AG04450 (cell line): ENCODE measurements around the gene CDH6. TPM values are rescaled to one million over a fixed set of nuclear protein-coding genes. Genes with fewer than 3 reads are reported as not detected.

Source experiments
- CTCF ChIA-PET: fragments of 300-600, 350-600 bp; formaldehyde crosslinking; extraction: SDS; loops from one replicate; lab custom pipeline; 2022; ENCODE audit warnings: antibody characterized with exemption, inconsistent platforms; lab: Charles Lee
- POLR2A ChIA-PET: fragments of 350-600 bp; formaldehyde crosslinking; extraction: SDS; loops from one replicate; lab custom pipeline; 2021; ENCODE audit warnings: antibody characterized with exemption, inconsistent platforms; lab: Yijun Ruan, JAX
- DNase-seq: peaks from one replicate; pipeline ENCODE4 v3.0.0-alpha.2; 2011; ENCODE audit warnings: low read depth, low spot score
- H3K27ac ChIP-seq: one replicate; pipeline ENCODE4 v1.5.1; 2012; ENCODE audit warnings: low read depth, low read length, control low read depth
- H3K27me3 ChIP-seq: one replicate; pipeline ENCODE4 v1.6.0; 2012; ENCODE audit warnings: low read length; ENCODE audit not compliant: control insufficient read depth, insufficient read depth
- H3K4me3 ChIP-seq: 2 replicates; pipeline ENCODE4 v1.5.1; 2011; ENCODE audit warnings: mild to moderate bottlenecking, low read depth, low read length, control low read depth
- H3K9me3 ChIP-seq: 2 replicates; pipeline ENCODE4 v1.5.1; 2012; ENCODE audit warnings: low read length; ENCODE audit not compliant: control insufficient read depth, insufficient read depth
- polyA plus RNA-seq: library from polyadenylated mRNA; depleted of rRNA; stranded (reverse); fragments of >200 nt; gene quantifications from 2 replicates; pipeline ENCODE4 v1.2.3, GENCODE V29; 2011
- TF ChIP-seq, protein P1 (sequence below): IDR thresholded peaks from 2 replicates; pipeline ENCODE4 v1.5.1; 2011; ENCODE audit warnings: low read depth, low read length, control low read depth, inconsistent platforms

CDH6 gene
- polyA plus RNA-seq, 1 experiment, result 45.7 TPM

DNA sequence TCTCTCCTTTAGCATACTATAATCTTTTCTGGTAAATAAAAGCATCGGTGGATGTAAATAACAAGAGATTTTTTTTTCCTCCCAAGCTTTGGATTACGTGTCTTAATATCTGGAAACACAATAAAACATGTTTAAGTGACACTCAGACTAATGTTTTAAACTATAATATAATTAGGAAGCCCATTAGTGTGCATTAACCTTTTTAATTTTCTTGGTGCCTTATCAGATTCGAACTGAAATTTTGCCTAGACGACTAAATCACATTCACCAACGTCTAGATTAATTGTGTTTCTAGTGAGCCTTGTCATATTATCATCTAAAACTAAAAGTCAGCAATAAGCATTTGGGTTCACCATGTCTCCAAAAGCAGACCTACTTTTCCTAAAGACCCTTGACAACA is 110.2 kb downstream of the CDH6 start:
- Histone ChIP-seq H3K4me3 (no peak overlapping the region), H3K27me3 (no peaks in the 10 kb centered on the region), H3K9me3 (no peaks in the 10 kb centered on the region), H3K27ac (no peak overlapping the region)
- ChIA-PET POLR2A (no interaction called here), CTCF (interaction anchor here (0.9 kb wide), 1 partner anchor 71 kb away, joined by 3 read pairs; no protein-coding TSS in a partner anchor)
- DNase-seq, result no peak
- TF ChIP-seq, protein P1, sequence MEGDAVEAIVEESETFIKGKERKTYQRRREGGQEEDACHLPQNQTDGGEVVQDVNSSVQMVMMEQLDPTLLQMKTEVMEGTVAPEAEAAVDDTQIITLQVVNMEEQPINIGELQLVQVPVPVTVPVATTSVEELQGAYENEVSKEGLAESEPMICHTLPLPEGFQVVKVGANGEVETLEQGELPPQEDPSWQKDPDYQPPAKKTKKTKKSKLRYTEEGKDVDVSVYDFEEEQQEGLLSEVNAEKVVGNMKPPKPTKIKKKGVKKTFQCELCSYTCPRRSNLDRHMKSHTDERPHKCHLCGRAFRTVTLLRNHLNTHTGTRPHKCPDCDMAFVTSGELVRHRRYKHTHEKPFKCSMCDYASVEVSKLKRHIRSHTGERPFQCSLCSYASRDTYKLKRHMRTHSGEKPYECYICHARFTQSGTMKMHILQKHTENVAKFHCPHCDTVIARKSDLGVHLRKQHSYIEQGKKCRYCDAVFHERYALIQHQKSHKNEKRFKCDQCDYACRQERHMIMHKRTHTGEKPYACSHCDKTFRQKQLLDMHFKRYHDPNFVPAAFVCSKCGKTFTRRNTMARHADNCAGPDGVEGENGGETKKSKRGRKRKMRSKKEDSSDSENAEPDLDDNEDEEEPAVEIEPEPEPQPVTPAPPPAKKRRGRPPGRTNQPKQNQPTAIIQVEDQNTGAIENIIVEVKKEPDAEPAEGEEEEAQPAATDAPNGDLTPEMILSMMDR, result no peak

DNA sequence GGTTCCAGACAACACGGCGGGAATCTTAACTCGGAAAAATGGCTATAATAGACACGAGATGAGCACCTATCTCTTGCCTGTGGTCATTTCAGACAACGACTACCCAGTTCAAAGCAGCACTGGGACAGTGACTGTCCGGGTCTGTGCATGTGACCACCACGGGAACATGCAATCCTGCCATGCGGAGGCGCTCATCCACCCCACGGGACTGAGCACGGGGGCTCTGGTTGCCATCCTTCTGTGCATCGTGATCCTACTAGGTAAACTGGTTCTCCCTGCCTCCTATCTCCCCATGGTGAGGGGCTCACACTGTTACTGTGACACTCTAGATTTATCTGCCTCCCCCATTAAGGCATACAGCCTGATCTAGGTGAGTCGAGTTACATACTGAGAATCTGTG is 124.2 kb downstream of the CDH6 start:
- Histone ChIP-seq H3K9me3 (no peaks in the 10 kb centered on the region), H3K27ac (no peak overlapping the region), H3K27me3 (no peaks in the 10 kb centered on the region), H3K4me3 (no peak overlapping the region)
- TF ChIP-seq, protein P1, result no peak
- no peak for DNase-seq
- POLR2A ChIA-PET, result no interaction called here
- CTCF ChIA-PET, result no interaction called here

DNA sequence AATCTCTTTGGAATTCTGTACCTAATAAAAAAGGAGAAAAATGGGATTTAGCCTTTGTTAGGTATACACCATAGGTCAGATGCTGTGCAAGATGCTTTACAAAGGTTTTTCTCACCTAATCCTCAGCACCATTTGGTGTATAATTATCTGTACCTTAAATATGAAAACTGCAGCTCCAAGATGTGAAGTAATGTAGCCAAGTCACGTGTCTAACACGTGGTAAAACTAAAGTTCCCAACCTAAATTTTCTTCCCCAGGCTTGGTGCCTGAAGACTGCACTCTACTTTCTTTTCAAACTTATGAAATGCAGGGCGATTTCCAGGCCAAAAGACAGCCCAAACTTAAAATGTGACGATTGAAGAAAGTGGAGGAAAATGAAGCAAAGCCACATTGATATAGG is 125.8 kb downstream of the CDH6 start:
- no peak overlapping the region for H3K4me3 ChIP-seq
- H3K27me3 ChIP-seq, result no peaks in the 10 kb centered on the region
- no peaks in the 10 kb centered on the region for H3K9me3 ChIP-seq
- DNase-seq, result no peak
- H3K27ac ChIP-seq, result no peak overlapping the region
- POLR2A ChIA-PET, result no interaction called here
- CTCF ChIA-PET, result no interaction called here
- TF ChIP-seq, protein P1, result no peak

DNA sequence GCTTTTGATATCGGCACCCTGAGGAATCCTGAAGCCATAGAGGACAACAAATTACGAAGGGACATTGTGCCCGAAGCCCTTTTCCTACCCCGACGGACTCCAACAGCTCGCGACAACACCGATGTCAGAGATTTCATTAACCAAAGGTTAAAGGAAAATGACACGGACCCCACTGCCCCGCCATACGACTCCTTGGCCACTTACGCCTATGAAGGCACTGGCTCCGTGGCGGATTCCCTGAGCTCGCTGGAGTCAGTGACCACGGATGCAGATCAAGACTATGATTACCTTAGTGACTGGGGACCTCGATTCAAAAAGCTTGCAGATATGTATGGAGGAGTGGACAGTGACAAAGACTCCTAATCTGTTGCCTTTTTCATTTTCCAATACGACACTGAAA is 129.5 kb downstream of the CDH6 start:
- TF ChIP-seq, protein P1, result no peak
- no peak overlapping the region for H3K27ac ChIP-seq
- H3K9me3 ChIP-seq, result no peaks in the 10 kb centered on the region
- ChIA-PET POLR2A (no interaction called here), CTCF (no interaction called here)
- H3K27me3 ChIP-seq, result no peaks in the 10 kb centered on the region
- H3K4me3 ChIP-seq, result no peak overlapping the region
- DNase-seq, result no peak

DNA sequence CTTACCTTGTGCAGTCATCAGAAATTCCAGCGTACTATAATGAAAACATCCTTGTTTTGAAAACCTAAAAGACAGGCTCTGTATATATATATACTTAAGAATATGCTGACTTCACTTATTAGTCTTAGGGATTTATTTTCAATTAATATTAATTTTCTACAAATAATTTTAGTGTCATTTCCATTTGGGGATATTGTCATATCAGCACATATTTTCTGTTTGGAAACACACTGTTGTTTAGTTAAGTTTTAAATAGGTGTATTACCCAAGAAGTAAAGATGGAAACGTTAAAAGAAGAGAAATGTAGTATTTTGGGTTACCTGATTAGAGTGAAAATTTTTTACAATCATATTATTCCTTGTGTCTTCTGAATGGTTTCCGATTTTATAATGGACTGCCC is 131.4 kb downstream of the CDH6 start:
- TF ChIP-seq, protein P1, result no peak
- no peaks in the 10 kb centered on the region for H3K9me3 ChIP-seq
- H3K27ac ChIP-seq, result no peak overlapping the region
- ChIA-PET POLR2A (no interaction called here), CTCF (no interaction called here)
- no peak overlapping the region for H3K4me3 ChIP-seq
- no peak for DNase-seq
- no peaks in the 10 kb centered on the region for H3K27me3 ChIP-seq
